GM21381 (cell line): Measurements from ENCODE around the gene NCAPG.
A peak's percentile ranks its signal among the peaks of the same experiment; 100 is the strongest.

Source experiments
- ATAC-seq: cut with Tn5 transposase; IDR thresholded peaks from one replicate; pipeline ENCODE4 v1.9.1; 2021; ENCODE audit warnings: mild to moderate bottlenecking, moderate library complexity; ENCODE audit not compliant: unreplicated experiment

Gene NCAPG

GRCh38 chr4:17875402-17876070, 64.8 kb downstream of the NCAPG start:
- peak; percentile 96 for ATAC-seq

- no peak for ATAC-seq
Observed at GRCh38 chr4:17876943-17877342, 66.2 kb downstream of the NCAPG start.

GRCh38 chr4:17877661-17878060, 66.9 kb downstream of the NCAPG start:
- ATAC-seq = no peak

- ATAC-seq = no peak
Observed at GRCh38 chr4:17884063-17884462, 73.3 kb downstream of the NCAPG start.

- no peak for ATAC-seq
Observed at GRCh38 chr4:17884511-17884910, 73.7 kb downstream of the NCAPG start.

GRCh38 chr4:17889692-17890091, 78.9 kb downstream of the NCAPG start:
- ATAC-seq = no peak

- ATAC-seq = no peak
Observed at GRCh38 chr4:17894421-17894820, 83.6 kb downstream of the NCAPG start.
